NB4 (cell line): ENCODE data around the gene SLC66A2.

Source experiments
- DNase-seq: peaks from one replicate; pipeline ENCODE4 v3.0.0; 2010; ENCODE audit warnings: low read depth
- H3K4me3 ChIP-seq: one replicate; pipeline ENCODE4 v1.5.1; 2011; ENCODE audit warnings: mild to moderate bottlenecking, low read depth, low read length, moderate library complexity
- MYC ChIP-seq: IDR thresholded peaks from 2 replicates; pipeline ENCODE4 v1.6.1; 2011; ENCODE audit warnings: low read depth, low read length
- POLR2A ChIP-seq: IDR thresholded peaks from 2 replicates; pipeline ENCODE4 v1.6.1; 2011; ENCODE audit warnings: mild to moderate bottlenecking; ENCODE audit not compliant: insufficient read length; ENCODE audit errors: extremely low read depth
- TF ChIP-seq, protein P1 (sequence below): IDR thresholded peaks from one replicate; pipeline ENCODE4 v1.5.1; 2012; ENCODE audit warnings: low read depth, low read length
- TF ChIP-seq, protein P2 (sequence below): IDR thresholded peaks from 2 replicates; pipeline ENCODE4 v1.6.1; 2011; ENCODE audit warnings: low read depth, low read length

SLC66A2 gene

DNA sequence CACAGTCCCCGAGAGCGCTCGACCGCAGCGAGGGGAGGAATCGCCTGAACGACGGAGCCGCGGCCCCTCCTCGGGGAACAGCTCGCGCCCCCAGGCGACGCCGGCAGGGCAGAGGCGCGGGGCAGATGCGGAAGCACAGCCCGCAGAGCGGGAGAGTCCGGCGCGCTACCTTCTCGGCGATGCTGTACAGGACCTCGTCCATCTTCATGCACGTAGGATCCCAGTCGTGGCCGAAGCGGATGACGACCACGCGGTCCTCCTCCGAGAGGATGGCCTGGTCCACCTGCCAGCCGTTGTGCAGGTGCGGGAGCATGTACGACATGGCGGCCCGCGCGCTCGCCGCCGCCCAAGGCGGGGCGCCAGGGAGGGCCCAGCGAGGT lies 36.6 kb upstream of the SLC66A2 start:
- DNase-seq = peak; percentile 83
- H3K4me3 ChIP-seq = peak overlapping the region; percentile 74
- TF ChIP-seq MYC = peak; percentile 51
- TF ChIP-seq, protein P1, sequence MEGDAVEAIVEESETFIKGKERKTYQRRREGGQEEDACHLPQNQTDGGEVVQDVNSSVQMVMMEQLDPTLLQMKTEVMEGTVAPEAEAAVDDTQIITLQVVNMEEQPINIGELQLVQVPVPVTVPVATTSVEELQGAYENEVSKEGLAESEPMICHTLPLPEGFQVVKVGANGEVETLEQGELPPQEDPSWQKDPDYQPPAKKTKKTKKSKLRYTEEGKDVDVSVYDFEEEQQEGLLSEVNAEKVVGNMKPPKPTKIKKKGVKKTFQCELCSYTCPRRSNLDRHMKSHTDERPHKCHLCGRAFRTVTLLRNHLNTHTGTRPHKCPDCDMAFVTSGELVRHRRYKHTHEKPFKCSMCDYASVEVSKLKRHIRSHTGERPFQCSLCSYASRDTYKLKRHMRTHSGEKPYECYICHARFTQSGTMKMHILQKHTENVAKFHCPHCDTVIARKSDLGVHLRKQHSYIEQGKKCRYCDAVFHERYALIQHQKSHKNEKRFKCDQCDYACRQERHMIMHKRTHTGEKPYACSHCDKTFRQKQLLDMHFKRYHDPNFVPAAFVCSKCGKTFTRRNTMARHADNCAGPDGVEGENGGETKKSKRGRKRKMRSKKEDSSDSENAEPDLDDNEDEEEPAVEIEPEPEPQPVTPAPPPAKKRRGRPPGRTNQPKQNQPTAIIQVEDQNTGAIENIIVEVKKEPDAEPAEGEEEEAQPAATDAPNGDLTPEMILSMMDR = peak; percentile 25
- no peak for TF ChIP-seq POLR2A
- TF ChIP-seq, protein P2, sequence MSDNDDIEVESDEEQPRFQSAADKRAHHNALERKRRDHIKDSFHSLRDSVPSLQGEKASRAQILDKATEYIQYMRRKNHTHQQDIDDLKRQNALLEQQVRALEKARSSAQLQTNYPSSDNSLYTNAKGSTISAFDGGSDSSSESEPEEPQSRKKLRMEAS = peak; percentile 72; the same call in 1 of the 2 replicates

DNA sequence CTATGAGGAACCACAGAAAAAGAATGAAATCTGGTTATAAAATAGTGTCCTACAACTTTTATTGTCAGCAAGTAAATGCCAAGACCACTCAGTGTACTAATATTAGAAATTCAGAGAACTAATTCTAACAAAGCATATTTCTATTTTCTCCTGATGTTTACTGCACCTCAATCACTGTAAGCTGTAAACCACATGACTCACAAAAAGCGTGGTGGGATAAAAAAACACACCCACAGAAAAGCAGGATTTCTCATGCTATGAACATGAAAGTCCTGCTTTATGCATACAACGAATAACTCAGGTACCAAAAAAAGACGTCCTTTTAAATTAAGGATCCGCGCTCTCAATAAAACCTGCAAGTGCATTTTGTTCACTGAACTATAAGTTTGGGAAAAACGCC lies 36.1 kb upstream of the SLC66A2 start:
- peak overlapping the region; percentile 74 for H3K4me3 ChIP-seq
- no peak for DNase-seq
- TF ChIP-seq POLR2A (no peak), MYC (no peak)
- TF ChIP-seq, protein P1 = no peak
- TF ChIP-seq, protein P2 = no peak

DNA sequence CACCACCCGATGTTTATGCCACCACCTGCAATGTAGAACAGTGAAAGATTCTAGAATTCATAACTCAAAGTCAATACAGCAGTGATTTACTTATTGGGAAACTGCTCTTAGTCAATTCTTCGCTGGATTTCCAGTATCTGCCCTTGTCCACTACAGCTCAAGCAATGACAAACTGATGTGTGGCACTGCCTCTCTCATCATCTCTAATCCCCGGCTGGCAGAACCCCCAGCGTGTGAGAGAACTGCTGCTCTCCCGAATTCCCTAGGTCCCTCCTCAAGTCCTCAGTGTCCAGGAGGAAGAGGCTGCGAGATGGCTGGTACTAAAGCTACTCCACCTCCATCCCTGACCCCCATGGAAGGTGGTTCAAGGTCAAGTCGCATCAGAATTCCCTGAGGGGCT lies 35.3 kb upstream of the SLC66A2 start:
- DNase-seq = no peak

DNA sequence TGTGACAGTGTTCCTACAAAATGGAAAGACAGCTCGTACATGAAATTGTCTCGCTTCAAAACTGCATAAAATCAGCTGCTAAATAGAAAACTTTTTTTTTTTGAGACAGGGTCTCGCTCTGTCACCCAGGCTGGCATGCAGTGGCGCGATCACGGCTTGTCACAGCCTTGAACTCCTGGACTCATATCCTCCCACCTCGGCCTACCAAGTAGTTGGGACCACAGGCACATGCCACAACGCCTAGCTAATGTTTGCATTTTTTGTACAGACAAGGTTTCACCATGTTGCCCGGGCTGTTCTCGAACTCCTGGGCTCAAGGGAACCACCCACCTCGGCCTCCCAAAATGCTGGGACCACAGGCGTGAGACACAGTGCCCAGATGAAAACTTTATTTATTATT lies 33.7 kb upstream of the SLC66A2 start:
- TF ChIP-seq, protein P2 = no peak
- no peak for TF ChIP-seq POLR2A
- no peak for TF ChIP-seq MYC
- TF ChIP-seq, protein P1 = no peak
- DNase-seq = no peak
- peak overlapping the region; percentile 11 for H3K4me3 ChIP-seq

More for the DNA sequence above, 35.3 kb upstream of the SLC66A2 start:
- no peak for TF ChIP-seq POLR2A
- TF ChIP-seq, protein P2 = no peak
- no peak for TF ChIP-seq MYC
- TF ChIP-seq, protein P1 = no peak
- H3K4me3 ChIP-seq = peak overlapping the region; percentile 74

DNA sequence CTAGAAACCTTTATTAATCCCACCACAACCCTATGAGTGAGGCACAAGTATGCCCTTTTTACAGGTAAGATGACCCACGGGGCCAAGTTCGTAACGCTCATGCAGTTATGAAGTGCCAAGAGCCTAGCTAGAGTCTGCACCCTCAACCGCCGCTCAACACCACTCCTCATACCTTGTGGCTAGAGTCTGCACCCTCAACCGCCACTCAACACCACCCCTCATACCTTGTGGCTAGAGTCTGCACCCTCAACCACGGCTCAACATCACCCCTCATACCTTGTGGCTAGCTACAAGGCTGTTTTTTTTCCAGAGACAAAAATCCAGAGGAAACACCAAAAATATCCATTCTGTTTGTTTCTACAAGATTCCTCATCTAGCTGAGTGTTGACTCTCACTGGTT lies 32.3 kb upstream of the SLC66A2 start:
- TF ChIP-seq POLR2A = no peak
- TF ChIP-seq, protein P1 = no peak
- TF ChIP-seq, protein P2 = no peak
- TF ChIP-seq MYC = no peak
- no peak overlapping the region for H3K4me3 ChIP-seq
- no peak for DNase-seq
